H1 (cell line): ENCODE measurements around the gene BPI.

ENCODE experiments used
- EZH2 ChIP-seq: fragments of 200-600 bp; sonication (generic); IDR thresholded peaks from 2 replicates; pipeline ENCODE4 v1.7.1; 2012; ENCODE audit warnings: low read depth, mild to moderate bottlenecking, moderate library complexity, low read length, inconsistent platforms; ENCODE audit not compliant: severe bottlenecking
- JUN ChIP-seq: IDR thresholded peaks from 2 replicates; pipeline ENCODE4 v1.6.1; 2011; ENCODE audit warnings: low read depth, mild to moderate bottlenecking, improper control_type of control experiment, low read length
- POLR2A ChIP-seq, 2 experiments: IDR thresholded peaks; 1 replicate in 1 of 2; 2 replicates in 1 of 2; pipeline ENCODE4 v1.6.1; 2011; ENCODE audit warnings: low read depth in 2 of 2, low read length in 2 of 2, mild to moderate bottlenecking in 2 of 2; ENCODE audit errors: control extremely low read depth in 1 of 2
- POLR2AphosphoS5 ChIP-seq: IDR thresholded peaks from 2 replicates; pipeline ENCODE4 v1.6.1; 2011; ENCODE audit warnings: low read depth, low read length
- TF ChIP-seq, protein P1 (sequence below), 3 experiments: IDR thresholded peaks; 1 replicate in 2 of 3; 2 replicates in 1 of 3; pipeline versions ENCODE4 v1.5.1 to v1.6.1; 2011; ENCODE audit warnings: low read length in 3 of 3, mild to moderate bottlenecking in 3 of 3, inconsistent platforms in 2 of 3, low read depth in 1 of 3, moderate library complexity in 1 of 3; ENCODE audit not compliant: insufficient read depth in 1 of 3; ENCODE audit errors: control extremely low read depth in 1 of 3

DNA sequence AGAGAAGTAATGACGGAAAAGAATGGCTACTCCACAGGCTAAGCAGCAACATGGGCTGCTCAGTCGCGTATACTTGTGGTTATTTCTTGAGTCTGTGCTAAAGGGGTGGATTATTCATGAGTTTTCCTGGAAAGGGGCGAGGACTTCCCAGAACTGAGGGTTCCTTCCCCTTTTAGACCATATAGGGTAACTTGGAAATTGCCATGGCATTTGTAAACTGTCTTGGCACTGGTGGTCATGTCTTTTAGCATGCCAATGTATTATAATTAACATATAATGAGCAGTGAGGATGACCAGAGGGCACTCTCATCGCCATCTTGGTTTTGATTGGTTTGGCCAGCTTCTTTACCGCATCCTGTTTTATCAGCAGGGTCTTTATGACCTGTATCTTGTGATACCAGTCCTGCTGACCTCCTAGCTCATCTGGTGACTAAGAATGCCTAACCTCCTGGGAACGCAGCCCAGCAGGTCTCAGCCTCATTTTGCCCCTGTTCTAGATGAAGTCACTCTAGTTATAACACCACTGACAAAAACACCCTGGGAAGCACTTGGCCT, 53.8 kb downstream of the BPI start:
- no peak for TF ChIP-seq EZH2
- TF ChIP-seq POLR2AphosphoS5 = no peak
- TF ChIP-seq, protein P1, sequence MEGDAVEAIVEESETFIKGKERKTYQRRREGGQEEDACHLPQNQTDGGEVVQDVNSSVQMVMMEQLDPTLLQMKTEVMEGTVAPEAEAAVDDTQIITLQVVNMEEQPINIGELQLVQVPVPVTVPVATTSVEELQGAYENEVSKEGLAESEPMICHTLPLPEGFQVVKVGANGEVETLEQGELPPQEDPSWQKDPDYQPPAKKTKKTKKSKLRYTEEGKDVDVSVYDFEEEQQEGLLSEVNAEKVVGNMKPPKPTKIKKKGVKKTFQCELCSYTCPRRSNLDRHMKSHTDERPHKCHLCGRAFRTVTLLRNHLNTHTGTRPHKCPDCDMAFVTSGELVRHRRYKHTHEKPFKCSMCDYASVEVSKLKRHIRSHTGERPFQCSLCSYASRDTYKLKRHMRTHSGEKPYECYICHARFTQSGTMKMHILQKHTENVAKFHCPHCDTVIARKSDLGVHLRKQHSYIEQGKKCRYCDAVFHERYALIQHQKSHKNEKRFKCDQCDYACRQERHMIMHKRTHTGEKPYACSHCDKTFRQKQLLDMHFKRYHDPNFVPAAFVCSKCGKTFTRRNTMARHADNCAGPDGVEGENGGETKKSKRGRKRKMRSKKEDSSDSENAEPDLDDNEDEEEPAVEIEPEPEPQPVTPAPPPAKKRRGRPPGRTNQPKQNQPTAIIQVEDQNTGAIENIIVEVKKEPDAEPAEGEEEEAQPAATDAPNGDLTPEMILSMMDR (IDR thresholded peaks at IDR 0.05; ENCODE audit: control extremely low read depth in 1 of 3, insufficient read depth in 1 of 3, low read depth in 1 of 3, low read length in 3 of 3) = no peak
- TF ChIP-seq POLR2A (IDR thresholded peaks at IDR 0.05; ENCODE audit: control extremely low read depth in 1 of 2, low read depth in 2 of 2, low read length in 2 of 2) = no peak
- no peak for TF ChIP-seq JUN
